ENCODE measurements around the gene PIGR. TPM values are rescaled to one million over a fixed set of nuclear protein-coding genes. Genes with fewer than 3 reads are reported as not detected.

PIGR gene
- 0.53 TPM for total RNA-seq

- intact Hi-C loops (cut with DNase I): no loop called here
- H3K9me3 ChIP-seq: no peaks in the 10 kb centered on the region
Measured at GRCh38 chr1:206946261-206946660, at the start of gene PIGR. TSS of gene PIGR (minus strand) at chr1:206946466. CDS start at chr1:206940531, 5,935 bp downstream.

DNA sequence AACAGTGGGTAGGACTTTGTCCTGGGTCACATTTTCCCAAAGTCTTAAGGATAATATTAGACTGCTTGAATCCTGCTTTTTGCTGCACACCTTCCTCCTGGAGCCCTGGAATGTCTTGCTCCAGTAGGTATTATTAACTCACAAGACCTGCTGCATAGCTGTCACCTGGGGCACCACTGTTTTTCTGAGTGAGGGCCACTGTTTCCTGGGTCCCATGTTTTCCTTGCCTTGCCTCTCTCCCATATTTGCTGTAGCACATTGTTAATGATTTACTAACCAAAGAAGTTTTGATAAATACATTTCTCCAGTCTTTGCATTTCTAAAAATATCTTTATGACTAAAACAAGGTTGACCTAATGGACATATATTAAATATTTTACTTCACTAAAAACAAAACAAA is 46.5 kb upstream of the PIGR start:
- no peak for TF ChIP-seq CTCF (IDR thresholded peaks at IDR 0.05)
- H3K36me3 ChIP-seq: no peaks in the 10 kb centered on the region
- no peak overlapping the region for H3K4me3 ChIP-seq
- no peaks in the 10 kb centered on the region for H3K27me3 ChIP-seq
- H3K27ac ChIP-seq: no peak overlapping the region
- intact Hi-C loops (cut with DNase I): no loop called here
- H3K9me3 ChIP-seq: no peaks in the 10 kb centered on the region
- H3K4me1 ChIP-seq: no peaks in the 10 kb centered on the region
- DNase-seq (ENCODE audit: low spot score in 2 of 2): no peak

More at GRCh38 chr1:206946261-206946660, at the start of gene PIGR:
- Histone ChIP-seq H3K27ac (no peak within 1 kb of the TSS), H3K27me3 (no peaks in the 10 kb centered on the region), H3K4me1 (no peaks in the 10 kb centered on the region), H3K36me3 (no peaks in the 10 kb centered on the region), H3K4me3 (no peak within 1 kb of the TSS)
- DNase-seq (ENCODE audit: low spot score in 2 of 2): no peak
- no peak for TF ChIP-seq CTCF (IDR thresholded peaks at IDR 0.05)

- Histone ChIP-seq H3K27me3 (no peaks in the 10 kb centered on the region), H3K9me3 (no peaks in the 10 kb centered on the region), H3K4me3 (no peak overlapping the region), H3K36me3 (no peaks in the 10 kb centered on the region), H3K4me1 (no peaks in the 10 kb centered on the region), H3K27ac (no peak overlapping the region)
- DNase-seq (ENCODE audit: low spot score in 2 of 2): no peak
- no peak for TF ChIP-seq CTCF (IDR thresholded peaks at IDR 0.05)
- intact Hi-C loops (cut with DNase I): no loop called here
Measured at GRCh38 chr1:206987873-206988272, 41.6 kb upstream of the PIGR start.

- H3K4me3 ChIP-seq: no peak overlapping the region
- no peaks in the 10 kb centered on the region for H3K27me3 ChIP-seq
- no peaks in the 10 kb centered on the region for H3K9me3 ChIP-seq
- DNase-seq (ENCODE audit: low spot score in 2 of 2): no peak
- no peak for TF ChIP-seq CTCF (IDR thresholded peaks at IDR 0.05)
- no peaks in the 10 kb centered on the region for H3K4me1 ChIP-seq
- no peaks in the 10 kb centered on the region for H3K36me3 ChIP-seq
- no peak overlapping the region for H3K27ac ChIP-seq
- intact Hi-C loops (cut with DNase I): no loop called here
Measured at GRCh38 chr1:206986885-206987284, 40.6 kb upstream of the PIGR start.

DNA sequence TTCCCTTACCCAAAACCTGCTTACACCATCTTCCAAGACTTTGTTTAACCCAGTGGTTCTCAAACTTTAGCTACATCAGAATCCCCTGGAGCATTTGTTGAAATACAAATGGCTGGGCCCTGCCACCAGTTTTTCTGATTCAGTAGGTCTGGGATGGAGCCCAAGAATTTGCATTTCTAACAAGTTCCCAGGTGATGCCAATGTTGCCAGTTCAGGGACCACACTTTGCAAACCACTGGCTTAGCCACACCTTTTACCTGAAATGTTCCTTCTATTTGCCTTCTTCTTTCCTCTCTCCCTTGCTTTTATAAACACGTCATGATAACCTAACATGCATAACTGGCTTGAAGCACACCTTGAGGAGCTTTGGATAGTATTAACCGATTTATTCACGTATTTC is 40.1 kb upstream of the PIGR start:
- no peak overlapping the region for H3K27ac ChIP-seq
- TF ChIP-seq CTCF (IDR thresholded peaks at IDR 0.05): no peak
- intact Hi-C loops (cut with DNase I): no loop called here
- no peak overlapping the region for H3K4me3 ChIP-seq
- no peak for DNase-seq (ENCODE audit: low spot score in 2 of 2)
- no peaks in the 10 kb centered on the region for H3K36me3 ChIP-seq
- H3K9me3 ChIP-seq: no peaks in the 10 kb centered on the region
- H3K27me3 ChIP-seq: no peaks in the 10 kb centered on the region
- no peaks in the 10 kb centered on the region for H3K4me1 ChIP-seq

GRCh38 chr1:206985162-206985749 is 39.0 kb upstream of the PIGR start:
- intact Hi-C loops (cut with DNase I): no loop called here
- no peaks in the 10 kb centered on the region for H3K27me3 ChIP-seq
- no peak for DNase-seq (ENCODE audit: low spot score in 2 of 2)
- TF ChIP-seq CTCF (IDR thresholded peaks at IDR 0.05): no peak
- H3K4me3 ChIP-seq: no peak overlapping the region
- no peaks in the 10 kb centered on the region for H3K36me3 ChIP-seq
- H3K4me1 ChIP-seq: no peaks in the 10 kb centered on the region
- H3K9me3 ChIP-seq: no peaks in the 10 kb centered on the region
- no peak overlapping the region for H3K27ac ChIP-seq

Measured in ascending aorta (tissue), 2 donors.